ENCODE measurements around the gene ARL17B.
"Not testable (repeated sequence)": the region's sequence is repeated elsewhere in the genome, so short reads cannot be mapped to it uniquely, and the experiment has no call there.

ARL17B gene

GRCh38 chr17:46244949-46245768 is 116.4 kb downstream of the ARL17B start:
- DNase-seq, result not testable (repeated sequence)

GRCh38 chr17:46244339-46244913 is 117.1 kb downstream of the ARL17B start:
- not testable (repeated sequence) for DNase-seq

- DNase-seq, result not testable (repeated sequence)
Measured at GRCh38 chr17:46243928-46244327, 117.6 kb downstream of the ARL17B start.

DNA sequence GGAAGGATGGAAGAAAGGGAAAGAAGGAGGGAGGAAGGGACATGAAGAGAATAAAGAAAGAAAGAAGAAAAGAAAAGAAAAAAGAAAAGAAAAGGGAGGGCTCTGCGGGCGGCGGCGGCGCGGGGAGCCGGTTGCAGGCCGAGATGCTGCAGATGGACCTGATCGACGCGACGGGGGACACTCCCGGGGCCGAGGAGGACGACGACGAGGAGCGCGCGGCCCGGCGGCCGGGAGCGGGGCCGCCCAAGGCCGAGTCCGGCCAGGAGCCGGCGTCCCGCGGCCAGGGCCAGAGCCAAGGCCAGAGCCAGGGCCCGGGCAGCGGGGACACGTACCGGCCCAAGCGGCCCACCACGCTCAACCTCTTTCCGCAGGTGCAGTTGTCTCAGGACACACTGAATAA is 118.1 kb downstream of the ARL17B start:
- not testable (repeated sequence) for DNase-seq

DNA sequence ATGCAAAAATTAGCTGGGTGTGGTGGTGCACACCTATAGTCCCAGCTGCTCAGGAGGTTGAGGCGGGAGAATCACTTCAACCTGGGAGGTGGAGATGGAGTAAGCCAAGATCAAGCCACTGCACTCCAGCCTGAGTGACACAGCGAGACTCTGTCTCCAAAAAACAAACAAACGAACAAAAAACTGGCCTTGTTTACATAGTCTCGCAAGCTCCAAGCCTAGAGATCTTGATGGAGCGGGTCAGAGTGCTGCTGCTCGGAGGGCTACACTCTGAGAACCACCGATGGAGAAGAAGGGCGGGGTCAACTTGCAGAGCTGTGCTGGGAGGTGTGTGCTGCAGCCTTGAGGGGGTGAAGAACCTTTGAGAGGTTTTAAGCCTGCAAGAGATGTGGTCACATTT is 130.2 kb downstream of the ARL17B start:
- not testable (repeated sequence) for DNase-seq

DNA sequence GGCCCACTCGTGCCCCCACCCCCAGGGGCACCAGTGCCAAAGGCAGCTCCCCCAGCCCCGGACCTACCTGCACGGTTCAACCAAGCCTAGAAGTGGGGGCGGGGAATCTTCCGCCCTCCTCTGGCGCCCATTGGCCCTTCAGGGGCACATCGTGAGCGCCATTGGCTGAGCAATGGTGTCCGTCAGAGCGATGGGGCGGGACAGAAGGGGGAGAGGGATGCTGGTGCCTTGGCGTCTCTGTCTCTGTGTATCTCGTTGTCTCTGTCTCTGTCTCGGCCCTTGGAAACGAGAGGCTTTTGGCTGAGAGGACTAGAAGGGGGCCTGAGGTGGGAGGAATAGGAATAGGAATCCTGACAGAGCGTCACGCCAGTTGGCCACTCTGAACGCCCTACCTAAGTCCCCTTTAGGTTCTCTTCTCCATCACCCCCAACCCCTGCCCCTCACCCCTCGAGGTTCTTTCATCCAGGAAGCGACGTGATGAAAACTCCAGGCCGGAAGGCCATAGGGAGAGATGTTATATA is 136.2 kb downstream of the ARL17B start:
- peak; percentile 83 for DNase-seq

GRCh38 chr17:46224864-46225263 is 136.7 kb downstream of the ARL17B start:
- DNase-seq, result not testable (repeated sequence)

Data from COR-L47 (cell line).